HEK293 (cell line): ENCODE results near the gene NRIP3.

Source experiments
- CTCF ChIA-PET: fragments of 350-600 bp; formaldehyde crosslinking; extraction: SDS; loops from one replicate; lab custom pipeline; 2021; ENCODE audit warnings: antibody characterized with exemption; lab: Yijun Ruan, JAX
- POLR2A ChIA-PET: fragments of 300-600 bp; formaldehyde crosslinking; extraction: SDS; loops from one replicate; lab custom pipeline; 2020; ENCODE audit warnings: antibody characterized with exemption, inconsistent platforms; lab: Yijun Ruan, JAX
- H3K27ac ChIP-seq: fragments of 200-500 bp; sonication (Bioruptor generic); 2 replicates; pipeline ENCODE4 v1.5.1; 2014; ENCODE audit warnings: low read depth, low read length, control low read depth, inconsistent platforms; ENCODE audit errors: extremely low read depth
- H3K36me3 ChIP-seq, 2 experiments: fragments of 200-500 bp in 1 of 2; sonication (Bioruptor generic) in 1 of 2; 1 replicate in 1 of 2; 2 replicates in 1 of 2; pipeline ENCODE4 v1.5.1; 2014 to 2017; ENCODE audit warnings: inconsistent platforms in 2 of 2, low read length in 2 of 2; ENCODE audit not compliant: control insufficient read depth in 2 of 2, insufficient read depth in 1 of 2
- H3K4me1 ChIP-seq: fragments of 200-500 bp; sonication (Bioruptor generic); 2 replicates; pipeline ENCODE4 v1.5.1; 2014; ENCODE audit warnings: mild to moderate bottlenecking, low read length, inconsistent platforms; ENCODE audit not compliant: control insufficient read depth, insufficient read depth
- H3K4me3 ChIP-seq: 2 replicates; pipeline ENCODE4 v1.5.1; 2011; ENCODE audit warnings: low read depth, mild to moderate bottlenecking, control low read depth, low read length, moderate library complexity
- H3K9me3 ChIP-seq: fragments of 200-500 bp; sonication (Bioruptor generic); 2 replicates; pipeline ENCODE4 v1.5.1; 2014; ENCODE audit warnings: low read depth, low read length, inconsistent platforms; ENCODE audit not compliant: control insufficient read depth, insufficient read depth
- FEZF1 ChIP-seq: fragments of 450-650 bp; formaldehyde crosslinking; IDR thresholded peaks from 2 replicates; pipeline ENCODE4 v1.5.1; 2016; ENCODE audit warnings: missing biosample characterization, missing genetic modification characterization
- HIC1 ChIP-seq: fragments of 450-650 bp; formaldehyde crosslinking; IDR thresholded peaks from 2 replicates; pipeline ENCODE4 v1.5.1; 2016; ENCODE audit warnings: missing biosample characterization, missing genetic modification characterization
- OVOL3 ChIP-seq: fragments of 450-650 bp; formaldehyde crosslinking; IDR thresholded peaks from 2 replicates; pipeline ENCODE4 v1.5.1; 2016; ENCODE audit warnings: missing biosample characterization, missing genetic modification characterization
- TCF7L2 ChIP-seq: IDR thresholded peaks from 2 replicates; pipeline ENCODE4 v1.6.1; 2011; ENCODE audit warnings: low read depth, mild to moderate bottlenecking, inconsistent platforms, low read length, moderate library complexity, borderline replicate concordance
- ZBTB10 ChIP-seq: fragments of 450-650 bp; formaldehyde crosslinking; IDR thresholded peaks from 2 replicates; pipeline ENCODE4 v1.5.1; 2016; ENCODE audit warnings: missing biosample characterization, missing genetic modification characterization
- ZBTB26 ChIP-seq: fragments of 450-650 bp; formaldehyde crosslinking; optimal IDR thresholded peaks from 2 replicates; pipeline ENCODE3; 2016; ENCODE audit warnings: missing biosample characterization, mild to moderate bottlenecking, missing genetic modification characterization
- ZEB2 ChIP-seq: fragments of 450-650 bp; formaldehyde crosslinking; IDR thresholded peaks from 2 replicates; pipeline ENCODE4 v1.5.1; 2016; ENCODE audit warnings: missing biosample characterization, missing genetic modification characterization
- ZFP37 ChIP-seq: fragments of 450-650 bp; formaldehyde crosslinking; IDR thresholded peaks from 2 replicates; pipeline ENCODE4 v1.5.1; 2016; ENCODE audit warnings: missing biosample characterization, missing genetic modification characterization
- ZNF132 ChIP-seq: fragments of 450-650 bp; formaldehyde crosslinking; IDR thresholded peaks from 2 replicates; pipeline ENCODE4 v1.5.1; 2017; ENCODE audit warnings: missing biosample characterization, missing genetic modification characterization, borderline replicate concordance
- ZNF133 ChIP-seq: fragments of 450-650 bp; formaldehyde crosslinking; IDR thresholded peaks from 2 replicates; pipeline ENCODE4 v1.5.1; 2016; ENCODE audit warnings: missing biosample characterization, missing genetic modification characterization
- ZNF148 ChIP-seq: fragments of 450-650 bp; formaldehyde crosslinking; IDR thresholded peaks from 2 replicates; pipeline ENCODE4 v1.5.0; 2017; ENCODE audit warnings: missing biosample characterization, missing genetic modification characterization, borderline replicate concordance
- ZNF214 ChIP-seq: fragments of 450-650 bp; formaldehyde crosslinking; IDR thresholded peaks from 2 replicates; pipeline ENCODE4 v1.5.1; 2017; ENCODE audit warnings: missing biosample characterization, mild to moderate bottlenecking, missing genetic modification characterization, borderline replicate concordance
- ZNF354C ChIP-seq: fragments of 450-650 bp; formaldehyde crosslinking; IDR thresholded peaks from 2 replicates; pipeline ENCODE4 v1.5.1; 2016; ENCODE audit warnings: missing biosample characterization, missing genetic modification characterization, low read depth, borderline replicate concordance
- ZNF404 ChIP-seq: fragments of 450-650 bp; formaldehyde crosslinking; IDR thresholded peaks from 2 replicates; pipeline ENCODE4 v1.5.1; 2017; ENCODE audit warnings: missing biosample characterization, missing genetic modification characterization
- ZNF488 ChIP-seq: fragments of 450-650 bp; formaldehyde crosslinking; IDR thresholded peaks from 2 replicates; pipeline ENCODE4 v1.5.1; 2016; ENCODE audit warnings: missing biosample characterization, missing genetic modification characterization
- ZNF558 ChIP-seq: fragments of 450-650 bp; formaldehyde crosslinking; IDR thresholded peaks from 2 replicates; pipeline ENCODE4 v1.5.1; 2016; ENCODE audit warnings: missing biosample characterization, missing genetic modification characterization
- ZNF621 ChIP-seq: fragments of 450-650 bp; formaldehyde crosslinking; IDR thresholded peaks from 2 replicates; pipeline ENCODE4 v1.5.1; 2017; ENCODE audit warnings: missing biosample characterization, missing genetic modification characterization
- ZNF623 ChIP-seq: fragments of 450-650 bp; formaldehyde crosslinking; IDR thresholded peaks from 2 replicates; pipeline ENCODE4 v1.5.1; 2016; ENCODE audit warnings: missing biosample characterization, missing genetic modification characterization
- ZNF660 ChIP-seq: fragments of 450-650 bp; IDR thresholded peaks from 2 replicates; pipeline ENCODE4 v1.5.1; 2018; ENCODE audit warnings: missing biosample characterization, mild to moderate bottlenecking, missing genetic modification characterization
- ZNF677 ChIP-seq: fragments of 450-650 bp; IDR thresholded peaks from 2 replicates; pipeline ENCODE4 v1.5.0; 2018; ENCODE audit warnings: missing biosample characterization, mild to moderate bottlenecking, missing genetic modification characterization, moderate library complexity

Gene NRIP3

GRCh38 chr11:9038541-9038940 is 34.7 kb upstream of the NRIP3 start (continued):
- no peak for TF ChIP-seq ZNF488 (tag by site-specific recombination)
- no peak for TF ChIP-seq OVOL3 (tag by site-specific recombination)
- TF ChIP-seq, all 188 proteins: peak for 0

GRCh38 chr11:9037963-9038362 is 34.2 kb upstream of the NRIP3 start:
- Histone ChIP-seq H3K27ac (no peak overlapping the region), H3K4me1 (no peaks in the 10 kb centered on the region), H3K9me3 (no peaks in the 10 kb centered on the region), H3K36me3 (no peaks in the 10 kb centered on the region), H3K4me3 (no peak overlapping the region)
- ChIA-PET CTCF (interaction anchor here (1.1 to 3.8 kb wide), 2 partner anchors 9 to 22 kb away, joined by 3 to 19 read pairs; no protein-coding TSS in a partner anchor), POLR2A (no interaction called here)
- TF ChIP-seq FEZF1 (tag by site-specific recombination): no peak
- TF ChIP-seq ZNF132 (tag by site-specific recombination): no peak
- no peak for TF ChIP-seq ZNF354C (tag by site-specific recombination)

GRCh38 chr11:9037046-9037780 is 33.4 kb upstream of the NRIP3 start:
- CTCF ChIA-PET: interaction anchor here (0.9 to 3.8 kb wide), 5 partner anchors 9 to 101 kb away, joined by 3 to 19 read pairs (median 3); no protein-coding TSS in a partner anchor
- TF ChIP-seq ZEB2: no peak
- no peak for TF ChIP-seq ZFP37 (tag by site-specific recombination)
- no peak for TF ChIP-seq OVOL3 (tag by site-specific recombination)
- no peak for TF ChIP-seq HIC1 (tag by site-specific recombination)
- no peak for TF ChIP-seq ZNF660 (tag by site-specific recombination)
- no peak for TF ChIP-seq ZNF677 (tag by site-specific recombination)
- TF ChIP-seq ZNF404: no peak
- TF ChIP-seq ZNF133: no peak
- TF ChIP-seq ZBTB10 (tag by site-specific recombination): no peak
- TF ChIP-seq ZNF214 (tag by site-specific recombination): no peak
- TF ChIP-seq TCF7L2: no peak
- TF ChIP-seq ZNF621: no peak
- no peak for TF ChIP-seq ZNF148 (tag by site-specific recombination)
- TF ChIP-seq ZBTB26 (tag by site-specific recombination): no peak
- no peak for TF ChIP-seq ZNF623 (tag by site-specific recombination)
- no peak for TF ChIP-seq ZNF558 (tag by site-specific recombination)
- TF ChIP-seq, all 188 proteins: peak for 0
- POLR2A ChIA-PET: interaction anchor here (0.6 kb wide), 1 partner anchor 8 kb away, joined by 3 read pairs; no protein-coding TSS in a partner anchor
- Histone ChIP-seq H3K9me3 (no peaks in the 10 kb centered on the region), H3K4me3 (no peak overlapping the region), H3K4me1 (no peaks in the 10 kb centered on the region), H3K27ac (no peak overlapping the region), H3K36me3 (no peaks in the 10 kb centered on the region)
